Measurements from ENCODE around the gene OR1D5.
"Not testable (repeated sequence)": the region's sequence is repeated elsewhere in the genome, so short reads cannot be mapped to it uniquely, and the experiment has no call there.

OR1D5 gene

GRCh38 chr17:3063507-3063906 is at the start of gene OR1D5:
TSS of gene OR1D5 (minus strand) at chr17:3063607. CDS start at chr17:3063607, 0 bp downstream.
- not testable (repeated sequence) for DNase-seq (ENCODE audit: low read depth in 2 of 2)

GRCh38 chr17:3104322-3104721 is 40.9 kb upstream of the OR1D5 start, which contains the start of gene OR1D2:
TSS of gene OR1D2 (minus strand) at chr17:3104422. CDS start at chr17:3092996, 11,426 bp downstream.
- DNase-seq (ENCODE audit: low read depth in 2 of 2) = no peak

GRCh38 chr17:3073850-3074249 is 10.4 kb upstream of the OR1D5 start:
- DNase-seq (ENCODE audit: low read depth in 2 of 2) = not testable (repeated sequence)

GRCh38 chr17:3065192-3065591 is 1.8 kb upstream of the OR1D5 start:
- not testable (repeated sequence) for DNase-seq (ENCODE audit: low read depth in 2 of 2)

GRCh38 chr17:3062824-3063377 is 506 bp downstream of the OR1D5 start:
- not testable (repeated sequence) for DNase-seq (ENCODE audit: low read depth in 2 of 2)

GRCh38 chr17:3054868-3055267 is 8.5 kb downstream of the OR1D5 start:
- DNase-seq (ENCODE audit: low read depth in 2 of 2) = not testable (repeated sequence)

- DNase-seq (ENCODE audit: low read depth in 2 of 2) = no peak
These were observed 13.6 kb downstream of the OR1D5 start for GRCh38 chr17:3049705-3050295.

GRCh38 chr17:3048727-3049471 is 14.5 kb downstream of the OR1D5 start:
- DNase-seq (ENCODE audit: low read depth in 2 of 2) = peak; percentile 86 to 94

- no peak for DNase-seq (ENCODE audit: low read depth in 2 of 2)
These were observed 16.7 kb downstream of the OR1D5 start for GRCh38 chr17:3046753-3047152.

GRCh38 chr17:3043737-3044365 is 19.6 kb downstream of the OR1D5 start:
- peak; percentile 13 to 22 for DNase-seq (ENCODE audit: low read depth in 2 of 2)

GRCh38 chr17:3040882-3041281 is 22.5 kb downstream of the OR1D5 start:
- DNase-seq (ENCODE audit: low read depth in 2 of 2) = no peak

- no peak for DNase-seq (ENCODE audit: low read depth in 2 of 2)
These were observed 23.7 kb downstream of the OR1D5 start for GRCh38 chr17:3039736-3040135.

GRCh38 chr17:3038941-3039340 is 24.5 kb downstream of the OR1D5 start:
- DNase-seq (ENCODE audit: low read depth in 2 of 2) = no peak

- no peak for DNase-seq (ENCODE audit: low read depth in 2 of 2)
These were observed 26.1 kb downstream of the OR1D5 start for GRCh38 chr17:3037259-3037658.

GRCh38 chr17:3036800-3037199 is 26.6 kb downstream of the OR1D5 start:
- DNase-seq (ENCODE audit: low read depth in 2 of 2) = no peak

- DNase-seq (ENCODE audit: low read depth in 2 of 2) = no peak
These were observed 27.5 kb downstream of the OR1D5 start for GRCh38 chr17:3035968-3036280.

GRCh38 chr17:3035256-3035967 is 28.0 kb downstream of the OR1D5 start:
- DNase-seq (ENCODE audit: low read depth in 2 of 2) = no peak

- DNase-seq (ENCODE audit: low read depth in 2 of 2) = no peak
These were observed 28.9 kb downstream of the OR1D5 start for GRCh38 chr17:3034578-3034920.

- no peak for DNase-seq (ENCODE audit: low read depth in 2 of 2)
These were observed 29.4 kb downstream of the OR1D5 start for GRCh38 chr17:3033741-3034577.

GRCh38 chr17:3033248-3033640 is 30.2 kb downstream of the OR1D5 start:
- no peak for DNase-seq (ENCODE audit: low read depth in 2 of 2)

Measured in stimulated activated CD4-positive, alpha-beta T cell treated with anti-CD3 and anti-CD28 coated beads, Interleukin-4, amount 100 ng/mL, for 48 hours (primary cell).